GM12878 (cell line): ENCODE measurements around the gene CEACAM3. TPM values are rescaled to one million over a fixed set of nuclear protein-coding genes. Genes with fewer than 3 reads are reported as not detected.

Experiments used
- ATAC-seq: fragments of 200-7000 bp; cut with Tn5 transposase; 3 replicates; pipeline ENCODE4 v1.9.1; 2020; ENCODE audit warnings: mild to moderate bottlenecking, moderate library complexity
- BruUV-seq: library from RNA; stranded (reverse); fragments of 400-500 nt; replicated peaks from 2 replicates; lab custom pipeline; 2021; lab: Mats Ljungman, UMichigan
- CTCF ChIA-PET: fragments of 300-600 bp; sonication (Branson Sonifier 250); formaldehyde crosslinking; extraction: SDS; loops from one replicate; lab custom pipeline; 2021; ENCODE audit warnings: inconsistent platforms; lab: Yijun Ruan, JAX
- POLR2A ChIA-PET: fragments of 350-600 bp; formaldehyde crosslinking; extraction: SDS; loops from one replicate; lab custom pipeline; 2021; ENCODE audit warnings: inconsistent platforms; lab: Charles Lee
- RAD21 ChIA-PET: fragments of 300-600 bp; sonication (Branson Sonifier 250); formaldehyde crosslinking; loops from one replicate; lab custom pipeline; 2023; ENCODE audit warnings: antibody characterized with exemption; ENCODE audit not compliant: unreplicated experiment; lab: Charles Lee
- SMC1A ChIA-PET: fragments of 300-600 bp; sonication (Branson Sonifier 250); formaldehyde crosslinking; loops from one replicate; lab custom pipeline; 2023; ENCODE audit not compliant: unreplicated experiment, uncharacterized antibody; lab: Charles Lee
- DNase-seq: peaks from one replicate; pipeline ENCODE4 v3.0.0-alpha.2; 2011; ENCODE audit warnings: low read depth, low spot score
- FAIRE-seq: peaks from 3 replicates; lab custom pipeline; 2011; peaks lifted over from hg19 to GRCh38; lab: Jason Lieb, UNC
- H2AFZ ChIP-seq: 2 replicates; pipeline ENCODE4 v1.6.0; 2011; ENCODE audit warnings: low read depth, low read length, control low read depth; ENCODE audit not compliant: control insufficient read depth
- H3K27ac ChIP-seq: 2 replicates; pipeline ENCODE4 v1.5.1; 2011; ENCODE audit warnings: control low read depth; ENCODE audit not compliant: control insufficient read depth, insufficient read depth
- H3K27me3 ChIP-seq, 2 experiments: replicated peaks in 1 of 2; 2 replicates each; pipeline versions ENCODE4 v1.6.0 to v1.6.1; 2011; ENCODE audit warnings: low read length in 1 of 2; ENCODE audit not compliant: control insufficient read depth in 2 of 2, insufficient read depth in 2 of 2
- H3K36me3 ChIP-seq, 2 experiments: 2 replicates each; pipeline ENCODE4 v1.5.1; 2011; ENCODE audit warnings: low read length in 1 of 2; ENCODE audit not compliant: control insufficient read depth in 2 of 2, insufficient read depth in 2 of 2
- H3K4me1 ChIP-seq: 2 replicates; pipeline ENCODE4 v1.6.1; 2011; ENCODE audit warnings: mild to moderate bottlenecking, low read length, moderate library complexity, mixed read lengths; ENCODE audit not compliant: control insufficient read depth, insufficient read depth
- H3K4me2 ChIP-seq: 2 replicates; pipeline ENCODE4 v1.6.0; 2011; ENCODE audit warnings: control low read depth; ENCODE audit not compliant: control insufficient read depth, insufficient read depth
- H3K4me3 ChIP-seq: fragments of 200-600 bp; sonication (generic); 2 replicates; pipeline ENCODE4 v1.5.1; 2016
- H3K79me2 ChIP-seq: 2 replicates; pipeline ENCODE4 v1.6.0; 2011; ENCODE audit warnings: low read length; ENCODE audit not compliant: control insufficient read depth, insufficient read depth
- H3K9ac ChIP-seq: 2 replicates; pipeline ENCODE4 v1.8.0; 2011; ENCODE audit warnings: low read length, control low read depth, mixed read lengths; ENCODE audit not compliant: control insufficient read depth, insufficient read depth
- H3K9me3 ChIP-seq: replicated peaks from 3 replicates; pipeline ENCODE4 v1.5.1; 2011; ENCODE audit warnings: mild to moderate bottlenecking, low read length; ENCODE audit not compliant: control insufficient read depth, insufficient read depth
- H4K20me1 ChIP-seq: 2 replicates; pipeline ENCODE4 v1.6.0; 2011; ENCODE audit not compliant: control insufficient read depth, insufficient read depth
- CREM ChIP-seq: IDR thresholded peaks from 2 replicates; pipeline ENCODE4 v1.6.1; 2014; ENCODE audit warnings: antibody characterized with exemption, low read depth
- EP300 ChIP-seq, 2 experiments: fragments of 150-350 bp in 1 of 2; IDR thresholded peaks; 2 replicates each; pipeline ENCODE4 v1.6.1; 2011 to 2012; ENCODE audit warnings: low read depth in 2 of 2, low read length in 2 of 2, borderline replicate concordance in 1 of 2, improper control_type of control experiment in 1 of 2, inconsistent platforms in 1 of 2; ENCODE audit not compliant: control insufficient read depth in 1 of 2
- MYC ChIP-seq: IDR thresholded peaks from 2 replicates; pipeline ENCODE4 v1.6.1; 2011; ENCODE audit warnings: mild to moderate bottlenecking, low read length, moderate library complexity, inconsistent platforms; ENCODE audit not compliant: insufficient read depth, insufficient replicate concordance, insufficient read length, severe bottlenecking
- SMARCA5 ChIP-seq: fragments of 450-650 bp; IDR thresholded peaks from 2 replicates; pipeline ENCODE4 v1.6.1; 2017; ENCODE audit warnings: mild to moderate bottlenecking
- SP1 ChIP-seq: IDR thresholded peaks from one replicate; pipeline ENCODE4 v1.6.1; 2011; ENCODE audit warnings: low read depth, low read length
- ZNF592 ChIP-seq: fragments of 450-650 bp; IDR thresholded peaks from 2 replicates; pipeline ENCODE4 v1.6.1; 2017; ENCODE audit warnings: mild to moderate bottlenecking, moderate library complexity
- WGBS: methylation state at CpG from one replicate; pipeline ENCODE4 v1.1.6; 2016; ENCODE audit warnings: low lambda C conversion rate; ENCODE audit not compliant: insufficient replicate concordance, insufficient coverage; ENCODE audit errors: missing lambda C conversion rate; 5-methylcytosine and 5-hydroxymethylcytosine counted together
- in situ Hi-C: fragments of 300-500 bp; cut with MboI; formaldehyde crosslinking; loops from 9 replicates; pipeline ENCODE4 v1.14.3; 2018; ENCODE audit warnings: mixed read lengths
- intact Hi-C: fragments of 100-400 bp; cut with micrococcal nuclease; formaldehyde crosslinking; loops from one replicate; pipeline ENCODE4 v1.14.2; 2022; ENCODE audit not compliant: unreplicated experiment
- polyA plus RNA-seq, 11 experiments: library from polyadenylated mRNA; depleted of rRNA in 4 of 11; unstranded in 6 of 11; stranded (reverse) in 5 of 11; fragments of >200 nt; fragmentation: Nextera tagmentation in 4 of 11; fragmentation: Illumina TruSeq in 1 of 11; extraction: Ambion mirVana in 4 of 11; extraction: Trizol in 1 of 11; gene quantifications; 1 replicate in 1 of 11; 2 replicates in 10 of 11; pipeline versions ENCODE4 v1.2.1 to v1.2.3, GENCODE V29; 2011 to 2016; ENCODE audit warnings: inconsistent platforms in 2 of 11, missing spikeins in 2 of 11, low read depth in 1 of 11
- total RNA-seq, 4 experiments: library from RNA; depleted of rRNA in 3 of 4; stranded (reverse); fragments of >200 nt in 3 of 4; fragmentation: Illumina TruSeq in 1 of 4; extraction: Trizol in 1 of 4; gene quantifications; 2 replicates each; pipeline versions ENCODE4 v1.2.1 to v1.2.3, GENCODE V29; 2013 to 2021

The CEACAM3 gene
- total and polyA plus RNA-seq, 10 of the 15 experiments (the other 5 are each of a cell fraction or from before 2014, with no cell fraction given) = not detected

GRCh38 chr19:41784312-41784711, 12.1 kb upstream of the CEACAM3 start:
- ChIA-PET POLR2A (interaction anchor here (0.8 kb wide), 1 partner anchor 31 kb away, joined by 4 read pairs; no protein-coding TSS in a partner anchor), CTCF (interaction anchor here (1.0 to 4.3 kb wide), 12 partner anchors 9 to 174 kb away, joined by 3 to 71 read pairs (median 8); partner anchors contain the start of gene CEACAM3), RAD21 (interaction anchor here (1.0 to 1.2 kb wide), 2 partner anchors 31 to 41 kb away, joined by 3 read pairs; no protein-coding TSS in a partner anchor)
- no peak overlapping the region for H3K4me3 ChIP-seq
- 0% methylated on average over 3 of the region's 3 CpGs for WGBS
- H4K20me1 ChIP-seq = no peaks in the 10 kb centered on the region
- no peaks in the 10 kb centered on the region for H3K9me3 ChIP-seq
- BruUV-seq = no TSS peak
- no peaks in the 10 kb centered on the region; a peak in 1 of 4 replicates for H3K27me3 ChIP-seq
- FAIRE-seq = peak; percentile 74
- no peak overlapping the region for H2AFZ ChIP-seq
- peaks cover 5% of the 10 kb centered on the region for H3K4me1 ChIP-seq
- no peak overlapping the region for H3K9ac ChIP-seq
- ATAC-seq = no peak
- no peak overlapping the region for H3K4me2 ChIP-seq
- H3K79me2 ChIP-seq = no peaks in the 10 kb centered on the region
- TF ChIP-seq MYC (no peak), SP1 (no peak), ZNF592 (no peak), EP300 (IDR thresholded peaks at IDR 0.05; ENCODE audit: borderline replicate concordance in 1 of 2, control insufficient read depth in 1 of 2, low read depth in 2 of 2, low read length in 2 of 2) (no peak), CREM (no peak), SMARCA5 (no peak)
- TF ChIP-seq, all 136 proteins: peak for 0
- Histone ChIP-seq H3K27ac (no peak overlapping the region), H3K36me3 (no peaks in the 10 kb centered on the region)
- in situ Hi-C loops (no loop called here), intact Hi-C loops (no loop called here)
- SMC1A ChIA-PET = interaction anchor here (1.0 to 1.6 kb wide), 4 partner anchors 9 to 147 kb away, joined by 3 to 13 read pairs (median 4); no protein-coding TSS in a partner anchor
- DNase-seq = no peak
